OCI-LY3 (cell line): ENCODE data around the gene C10orf90.

Source experiments
- H2AFZ ChIP-seq: fragments of 200-600, 300-600 bp; shearing (Covaris generic); 2 replicates; pipeline ENCODE4 v1.6.0; 2014; ENCODE audit warnings: antibody characterized with exemption, low read depth, low read length
- H3K27ac ChIP-seq: fragments of 200-600, 300-600 bp; sonication (generic); 2 replicates; pipeline ENCODE4 v1.5.1; 2014; ENCODE audit warnings: mild to moderate bottlenecking, low read length, moderate library complexity, mixed read lengths
- H3K27me3 ChIP-seq: fragments of 200-600, 300-600 bp; sonication (generic); 2 replicates; pipeline ENCODE4 v1.6.1; 2014; ENCODE audit warnings: low read depth, low read length, mixed read lengths
- H3K36me3 ChIP-seq: fragments of 200-600, 300-600 bp; sonication (generic); replicated peaks from 2 replicates; pipeline ENCODE3; 2014; ENCODE audit warnings: low read depth, low read length, mixed read lengths
- H3K4me1 ChIP-seq: fragments of 300-600, 200-600 bp; sonication (generic); 2 replicates; pipeline ENCODE4 v1.6.1; 2014; ENCODE audit warnings: low read length, mixed read lengths
- H3K4me2 ChIP-seq: fragments of 200-600, 300-600 bp; sonication (generic); 2 replicates; pipeline ENCODE4 v1.6.1; 2014; ENCODE audit warnings: low read length, mixed read lengths
- H3K4me3 ChIP-seq: fragments of 300-600, 200-600 bp; sonication (generic); 2 replicates; pipeline ENCODE4 v1.5.1; 2014; ENCODE audit warnings: antibody characterized with exemption, mild to moderate bottlenecking, low read length, moderate library complexity
- H3K79me2 ChIP-seq: fragments of 300-600, 200-600 bp; shearing (Covaris generic); 2 replicates; pipeline ENCODE4 v1.6.1; 2014; ENCODE audit warnings: mild to moderate bottlenecking, low read length, mixed read lengths
- H3K9ac ChIP-seq: fragments of 300-600, 200-600 bp; shearing (Covaris generic); 2 replicates; pipeline ENCODE4 v1.6.0; 2014; ENCODE audit warnings: mild to moderate bottlenecking, low read length, moderate library complexity
- H3K9me3 ChIP-seq: fragments of 200-600, 300-600 bp; shearing (Covaris generic); 2 replicates; pipeline ENCODE4 v1.6.1; 2014; ENCODE audit warnings: low read length, mixed read lengths; ENCODE audit not compliant: insufficient read depth
- H4K20me1 ChIP-seq: fragments of 200-600, 300-600 bp; sonication (generic); 2 replicates; pipeline ENCODE4 v1.6.1; 2016; ENCODE audit warnings: low read length, mixed read lengths; ENCODE audit not compliant: insufficient read depth
- EZH2phosphoT487 ChIP-seq: fragments of 200-600 bp; shearing (Covaris generic); IDR thresholded peaks from 2 replicates; pipeline ENCODE4 v1.6.1; 2018; ENCODE audit warnings: antibody characterized with exemption, mixed run types, low read depth
- TF ChIP-seq, protein P1 (sequence below): fragments of 200-600, 300-600 bp; sonication (generic); IDR thresholded peaks from 2 replicates; pipeline ENCODE4 v1.5.1; 2014; ENCODE audit warnings: antibody characterized with exemption, low read length, low read depth

The C10orf90 gene

DNA sequence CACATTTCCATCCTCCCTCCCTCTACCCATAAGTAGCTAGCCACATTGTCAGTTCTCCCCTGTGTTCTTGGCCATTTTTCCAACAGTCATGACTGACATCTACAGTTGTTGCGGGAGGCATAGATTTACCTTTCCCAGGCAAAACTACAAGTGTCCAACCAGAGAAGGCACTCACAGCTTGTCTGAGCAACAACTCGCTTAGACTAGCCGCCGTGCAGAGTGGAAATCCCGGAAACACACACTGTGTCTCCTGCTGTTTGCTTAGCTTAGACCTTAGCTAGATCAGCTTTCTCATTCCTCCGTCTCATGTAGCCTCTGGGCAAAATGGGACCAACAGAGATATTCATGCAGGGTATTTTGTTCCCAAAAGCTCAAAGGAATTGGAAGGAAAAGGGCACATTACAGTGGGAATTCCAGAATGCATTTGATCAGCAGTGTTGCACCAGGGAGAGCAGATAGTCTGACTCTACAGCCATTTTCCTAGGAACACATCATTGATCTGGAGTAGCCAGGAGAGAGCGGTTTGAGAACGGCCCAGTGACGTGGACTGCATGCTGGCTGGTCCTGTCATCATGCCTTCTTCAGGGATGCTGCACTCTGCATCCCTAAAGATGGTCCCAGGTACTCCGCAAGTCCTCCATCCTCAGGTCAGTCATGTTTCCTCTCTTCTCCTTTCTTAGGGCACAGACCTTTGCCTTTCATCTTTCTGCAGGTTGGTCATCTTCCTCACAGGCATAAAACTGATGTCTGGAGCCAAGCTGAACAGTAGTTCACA, 89.4 kb downstream of the C10orf90 start:
- H3K4me1 ChIP-seq, result no peaks in the 10 kb centered on the region
- no peaks in the 10 kb centered on the region for H3K36me3 ChIP-seq
- TF ChIP-seq, protein P1, sequence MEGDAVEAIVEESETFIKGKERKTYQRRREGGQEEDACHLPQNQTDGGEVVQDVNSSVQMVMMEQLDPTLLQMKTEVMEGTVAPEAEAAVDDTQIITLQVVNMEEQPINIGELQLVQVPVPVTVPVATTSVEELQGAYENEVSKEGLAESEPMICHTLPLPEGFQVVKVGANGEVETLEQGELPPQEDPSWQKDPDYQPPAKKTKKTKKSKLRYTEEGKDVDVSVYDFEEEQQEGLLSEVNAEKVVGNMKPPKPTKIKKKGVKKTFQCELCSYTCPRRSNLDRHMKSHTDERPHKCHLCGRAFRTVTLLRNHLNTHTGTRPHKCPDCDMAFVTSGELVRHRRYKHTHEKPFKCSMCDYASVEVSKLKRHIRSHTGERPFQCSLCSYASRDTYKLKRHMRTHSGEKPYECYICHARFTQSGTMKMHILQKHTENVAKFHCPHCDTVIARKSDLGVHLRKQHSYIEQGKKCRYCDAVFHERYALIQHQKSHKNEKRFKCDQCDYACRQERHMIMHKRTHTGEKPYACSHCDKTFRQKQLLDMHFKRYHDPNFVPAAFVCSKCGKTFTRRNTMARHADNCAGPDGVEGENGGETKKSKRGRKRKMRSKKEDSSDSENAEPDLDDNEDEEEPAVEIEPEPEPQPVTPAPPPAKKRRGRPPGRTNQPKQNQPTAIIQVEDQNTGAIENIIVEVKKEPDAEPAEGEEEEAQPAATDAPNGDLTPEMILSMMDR, result no peak

DNA sequence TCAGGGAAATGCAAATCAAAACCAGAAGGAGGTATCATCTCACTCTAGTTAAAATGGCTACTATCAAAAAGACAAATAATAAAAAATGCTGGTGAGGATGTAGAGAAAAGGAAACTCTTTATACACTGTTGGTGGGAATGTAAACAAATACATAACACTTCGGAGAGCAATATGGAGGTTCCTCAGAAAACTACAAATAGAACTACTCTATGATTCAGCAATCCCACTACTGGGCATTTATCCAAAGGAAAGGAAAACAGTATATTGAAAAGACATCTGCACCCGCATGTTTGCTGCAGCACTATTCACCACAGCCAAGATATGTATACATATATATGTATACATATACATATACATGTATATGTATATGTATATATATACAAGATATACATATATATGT, 94.2 kb downstream of the C10orf90 start:
- Histone ChIP-seq H3K9me3 (no peaks in the 10 kb centered on the region), H3K27ac (no peak overlapping the region), H3K36me3 (no peaks in the 10 kb centered on the region), H3K4me2 (no peak overlapping the region), H3K27me3 (no peaks in the 10 kb centered on the region), H3K9ac (no peak overlapping the region), H3K4me3 (no peak overlapping the region), H3K4me1 (no peaks in the 10 kb centered on the region), H3K79me2 (no peaks in the 10 kb centered on the region), H4K20me1 (no peaks in the 10 kb centered on the region), H2AFZ (no peak overlapping the region)
- TF ChIP-seq, protein P1, result no peak
- TF ChIP-seq EZH2phosphoT487, result no peak

More for the DNA sequence above, 89.4 kb downstream of the C10orf90 start:
- H4K20me1 ChIP-seq, result no peaks in the 10 kb centered on the region
- H3K27ac ChIP-seq, result no peak overlapping the region
- no peak overlapping the region for H2AFZ ChIP-seq
- H3K4me3 ChIP-seq, result no peak overlapping the region
- H3K9ac ChIP-seq, result no peak overlapping the region
- H3K4me2 ChIP-seq, result no peak overlapping the region
- H3K27me3 ChIP-seq, result no peaks in the 10 kb centered on the region
- no peaks in the 10 kb centered on the region for H3K79me2 ChIP-seq
- H3K9me3 ChIP-seq, result no peaks in the 10 kb centered on the region

DNA sequence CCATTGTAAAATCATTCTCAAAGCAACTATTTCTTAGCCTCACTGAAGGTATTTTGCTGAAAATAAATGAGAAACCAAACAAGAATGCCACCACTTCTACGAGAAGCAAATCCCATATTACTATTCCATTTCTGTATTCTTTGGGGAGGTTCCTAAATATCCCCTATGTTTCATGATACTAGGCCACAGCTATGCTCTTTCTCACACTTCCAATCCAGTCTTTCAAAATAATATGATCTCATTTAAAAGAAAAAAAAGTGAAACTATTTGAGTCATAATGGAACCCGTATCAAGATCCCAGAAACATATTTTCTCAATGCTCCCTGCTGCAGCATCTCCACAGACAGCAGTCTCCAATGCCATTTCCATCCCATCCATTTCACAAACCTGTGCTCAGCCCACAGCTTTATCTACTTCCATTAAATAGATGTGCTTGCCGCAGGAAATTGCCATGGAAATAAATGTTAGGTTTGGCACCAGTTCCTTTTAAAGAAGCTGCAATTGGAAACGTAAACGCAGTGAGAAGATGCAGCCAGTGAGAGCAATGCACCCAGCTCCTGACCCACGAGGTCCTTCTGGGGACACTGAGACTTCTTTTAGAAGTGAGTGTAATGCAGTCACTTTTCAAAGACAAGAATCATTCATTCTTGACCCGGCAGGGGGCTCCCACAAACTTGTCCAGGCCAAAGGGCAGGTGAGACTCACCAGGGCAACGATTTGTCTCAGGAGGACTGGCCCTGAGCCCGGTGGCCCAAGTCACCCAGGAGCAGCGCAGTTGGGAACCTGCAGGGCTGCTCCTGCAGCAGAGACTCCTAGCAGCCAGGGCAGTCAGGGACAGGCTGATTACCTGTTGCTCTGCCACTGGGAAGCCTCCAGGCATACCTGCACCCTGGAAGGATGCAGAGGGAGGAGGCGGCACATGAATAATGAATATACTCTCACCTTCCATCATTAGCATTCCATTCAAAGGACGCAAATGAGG, 99.6 kb downstream of the C10orf90 start:
- no peaks in the 10 kb centered on the region for H4K20me1 ChIP-seq
- no peaks in the 10 kb centered on the region for H3K27me3 ChIP-seq
- no peaks in the 10 kb centered on the region for H3K79me2 ChIP-seq
- no peak overlapping the region for H3K4me3 ChIP-seq
- H3K27ac ChIP-seq, result no peak overlapping the region
- H3K4me2 ChIP-seq, result no peak overlapping the region
- no peak overlapping the region for H2AFZ ChIP-seq
- H3K9ac ChIP-seq, result no peak overlapping the region
- H3K4me1 ChIP-seq, result no peaks in the 10 kb centered on the region
- TF ChIP-seq EZH2phosphoT487, result no peak
- TF ChIP-seq, protein P1, result no peak
- no peaks in the 10 kb centered on the region for H3K9me3 ChIP-seq
- no peaks in the 10 kb centered on the region for H3K36me3 ChIP-seq

DNA sequence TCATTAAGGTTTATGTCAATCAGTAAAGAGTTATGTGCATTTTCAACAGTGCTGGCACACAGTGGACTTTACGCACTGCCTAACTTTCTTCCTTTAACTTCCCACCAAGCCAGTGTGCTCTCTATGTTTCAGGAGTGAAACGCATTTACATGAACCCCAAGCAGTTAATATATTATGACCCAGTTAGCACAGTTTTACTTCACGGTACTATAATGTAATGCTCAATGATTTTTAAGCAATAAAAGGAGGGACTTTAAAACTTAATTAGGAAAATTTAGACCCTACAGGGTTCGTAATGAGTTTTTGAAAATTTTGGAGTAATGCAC, 100.3 kb downstream of the C10orf90 start:
- no peak for TF ChIP-seq EZH2phosphoT487
- TF ChIP-seq, protein P1, result no peak
- no peak overlapping the region for H2AFZ ChIP-seq
- no peaks in the 10 kb centered on the region for H3K27me3 ChIP-seq
- no peaks in the 10 kb centered on the region for H3K79me2 ChIP-seq
- H3K36me3 ChIP-seq, result no peaks in the 10 kb centered on the region
- H3K27ac ChIP-seq, result no peak overlapping the region
- H4K20me1 ChIP-seq, result no peaks in the 10 kb centered on the region
- no peak overlapping the region for H3K4me2 ChIP-seq
- H3K4me1 ChIP-seq, result no peaks in the 10 kb centered on the region
- no peak overlapping the region for H3K9ac ChIP-seq
- H3K4me3 ChIP-seq, result no peak overlapping the region
- no peaks in the 10 kb centered on the region for H3K9me3 ChIP-seq
